HG02623 (cell line): Measurements from ENCODE around the gene REST.
"Not testable (repeated sequence)": the region's sequence is repeated elsewhere in the genome, so short reads cannot be mapped to it uniquely, and the experiment has no call there.

Experiments
- ATAC-seq: cut with Tn5 transposase; IDR thresholded peaks from one replicate; pipeline ENCODE4 v1.9.1; 2021; ENCODE audit warnings: moderate library complexity; ENCODE audit not compliant: unreplicated experiment

Gene REST

GRCh38 chr4:56907489-56908205 is at the start of gene REST:
Gene REST (plus strand): TSS chr4:56907900. CDS start chr4:56910639, 2,739 bp downstream.
- peak; percentile 39 for ATAC-seq

GRCh38 chr4:56859841-56860240 is 47.9 kb upstream of the REST start:
- peak; percentile 50 for ATAC-seq

- ATAC-seq = no peak
Observed at GRCh38 chr4:56860781-56861180, 46.9 kb upstream of the REST start.

GRCh38 chr4:56861360-56861759 is 46.3 kb upstream of the REST start:
- no peak for ATAC-seq

GRCh38 chr4:56863441-56864139 is 44.1 kb upstream of the REST start:
- ATAC-seq = peak; percentile 56

GRCh38 chr4:56870946-56871345 is 36.8 kb upstream of the REST start:
- no peak for ATAC-seq

- no peak for ATAC-seq
Observed at GRCh38 chr4:56871371-56871866, 36.3 kb upstream of the REST start.

GRCh38 chr4:56874166-56874565 is 33.5 kb upstream of the REST start:
- ATAC-seq = no peak

- ATAC-seq = no peak
Observed at GRCh38 chr4:56874923-56875322, 32.8 kb upstream of the REST start.

- no peak for ATAC-seq
Observed at GRCh38 chr4:56876264-56876663, 31.4 kb upstream of the REST start.

- ATAC-seq = no peak
Observed at GRCh38 chr4:56879996-56880395, 27.7 kb upstream of the REST start.

GRCh38 chr4:56880572-56880971 is 27.1 kb upstream of the REST start:
- ATAC-seq = no peak

GRCh38 chr4:56884511-56884910 is 23.2 kb upstream of the REST start:
- ATAC-seq = not testable (repeated sequence)

GRCh38 chr4:56892691-56893090 is 15.0 kb upstream of the REST start:
- no peak for ATAC-seq

- ATAC-seq = not testable (repeated sequence)
Observed at GRCh38 chr4:56897842-56898241, 9.9 kb upstream of the REST start.

- ATAC-seq = not testable (repeated sequence)
Observed at GRCh38 chr4:56900186-56900585, 7.5 kb upstream of the REST start.

- no peak for ATAC-seq
Observed at GRCh38 chr4:56902703-56903102, 5.0 kb upstream of the REST start.

GRCh38 chr4:56905796-56906195 is 1.9 kb upstream of the REST start:
- no peak for ATAC-seq

GRCh38 chr4:56906489-56907393 is 959 bp upstream of the REST start:
- ATAC-seq = no peak

GRCh38 chr4:56908206-56909085 is 746 bp downstream of the REST start:
- ATAC-seq = peak; percentile 50
